AG04450 (cell line): ENCODE results near the gene TIMM17B. TPM values are rescaled to one million over a fixed set of nuclear protein-coding genes. Genes with fewer than 3 reads are reported as not detected.

Experiments used
- CTCF ChIA-PET: fragments of 300-600, 350-600 bp; formaldehyde crosslinking; extraction: SDS; loops from one replicate; lab custom pipeline; 2022; ENCODE audit warnings: antibody characterized with exemption, inconsistent platforms; lab: Charles Lee
- POLR2A ChIA-PET: fragments of 350-600 bp; formaldehyde crosslinking; extraction: SDS; loops from one replicate; lab custom pipeline; 2021; ENCODE audit warnings: antibody characterized with exemption, inconsistent platforms; lab: Yijun Ruan, JAX
- DNase-seq: peaks from one replicate; pipeline ENCODE4 v3.0.0-alpha.2; 2011; ENCODE audit warnings: low read depth, low spot score
- H3K27ac ChIP-seq: one replicate; pipeline ENCODE4 v1.5.1; 2012; ENCODE audit warnings: low read depth, low read length, control low read depth
- H3K27me3 ChIP-seq: one replicate; pipeline ENCODE4 v1.6.0; 2012; ENCODE audit warnings: low read length; ENCODE audit not compliant: control insufficient read depth, insufficient read depth
- H3K4me3 ChIP-seq: 2 replicates; pipeline ENCODE4 v1.5.1; 2011; ENCODE audit warnings: mild to moderate bottlenecking, low read depth, low read length, control low read depth
- H3K9me3 ChIP-seq: 2 replicates; pipeline ENCODE4 v1.5.1; 2012; ENCODE audit warnings: low read length; ENCODE audit not compliant: control insufficient read depth, insufficient read depth
- CTCF ChIP-seq: IDR thresholded peaks from 2 replicates; pipeline ENCODE4 v1.5.1; 2011; ENCODE audit warnings: low read depth, low read length, control low read depth, inconsistent platforms
- polyA plus RNA-seq: library from polyadenylated mRNA; depleted of rRNA; stranded (reverse); fragments of >200 nt; gene quantifications from 2 replicates; pipeline ENCODE4 v1.2.3, GENCODE V29; 2011

The TIMM17B gene
- polyA plus RNA-seq, 1 experiment, result 31.2 TPM

GRCh38 chrX:48908600-48908999, 11.0 kb upstream of the TIMM17B start:
- Histone ChIP-seq H3K27ac (no peak overlapping the region), H3K9me3 (no peaks in the 10 kb centered on the region), H3K27me3 (no peaks in the 10 kb centered on the region), H3K4me3 (no peak overlapping the region)
- no peak for DNase-seq
- ChIA-PET POLR2A (no interaction called here), CTCF (no interaction called here)
- no peak for TF ChIP-seq CTCF

GRCh38 chrX:48905090-48905790, 7.7 kb upstream of the TIMM17B start:
- no peaks in the 10 kb centered on the region for H3K27me3 ChIP-seq
- POLR2A ChIA-PET, result no interaction called here
- no peak overlapping the region for H3K27ac ChIP-seq
- H3K9me3 ChIP-seq, result no peaks in the 10 kb centered on the region
- DNase-seq, result no peak
- no peak overlapping the region for H3K4me3 ChIP-seq
- no peak for TF ChIP-seq CTCF
- CTCF ChIA-PET, result no interaction called here

GRCh38 chrX:48904626-48905025, 7.1 kb upstream of the TIMM17B start:
- H3K4me3 ChIP-seq, result no peak overlapping the region
- no peak for TF ChIP-seq CTCF
- no peaks in the 10 kb centered on the region for H3K27me3 ChIP-seq
- DNase-seq, result no peak
- H3K27ac ChIP-seq, result no peak overlapping the region
- ChIA-PET CTCF (no interaction called here), POLR2A (no interaction called here)
- no peaks in the 10 kb centered on the region for H3K9me3 ChIP-seq

- POLR2A ChIA-PET, result no interaction called here
- CTCF ChIA-PET, result no interaction called here
Measured at GRCh38 chrX:48904180-48904579, 6.6 kb upstream of the TIMM17B start.

GRCh38 chrX:48903290-48903689, 5.7 kb upstream of the TIMM17B start:
- CTCF ChIA-PET, result interaction anchor here (1.0 kb wide), 1 partner anchor 12 kb away, joined by 4 read pairs; no protein-coding TSS in a partner anchor
- TF ChIP-seq CTCF, result no peak
- Histone ChIP-seq H3K27me3 (no peaks in the 10 kb centered on the region), H3K9me3 (no peaks in the 10 kb centered on the region), H3K27ac (no peak overlapping the region), H3K4me3 (no peak overlapping the region)
- no peak for DNase-seq
- POLR2A ChIA-PET, result no interaction called here

More at GRCh38 chrX:48904180-48904579, 6.6 kb upstream of the TIMM17B start:
- Histone ChIP-seq H3K9me3 (no peaks in the 10 kb centered on the region), H3K27ac (no peak overlapping the region), H3K4me3 (no peak overlapping the region), H3K27me3 (no peaks in the 10 kb centered on the region)
- DNase-seq, result no peak
- no peak for TF ChIP-seq CTCF
